GM19468 (cell line): Measurements from ENCODE around the gene CCL16.
"Not testable (repeated sequence)": the region's sequence is repeated elsewhere in the genome, so short reads cannot be mapped to it uniquely, and the experiment has no call there.

Source experiments
- ATAC-seq: cut with Tn5 transposase; IDR thresholded peaks from one replicate; pipeline ENCODE4 v1.9.1; 2021; ENCODE audit warnings: mild to moderate bottlenecking, moderate library complexity, moderate number of reproducible peaks; ENCODE audit not compliant: unreplicated experiment; ENCODE audit errors: extremely low read depth

The CCL16 gene, protein sequence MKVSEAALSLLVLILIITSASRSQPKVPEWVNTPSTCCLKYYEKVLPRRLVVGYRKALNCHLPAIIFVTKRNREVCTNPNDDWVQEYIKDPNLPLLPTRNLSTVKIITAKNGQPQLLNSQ

DNA sequence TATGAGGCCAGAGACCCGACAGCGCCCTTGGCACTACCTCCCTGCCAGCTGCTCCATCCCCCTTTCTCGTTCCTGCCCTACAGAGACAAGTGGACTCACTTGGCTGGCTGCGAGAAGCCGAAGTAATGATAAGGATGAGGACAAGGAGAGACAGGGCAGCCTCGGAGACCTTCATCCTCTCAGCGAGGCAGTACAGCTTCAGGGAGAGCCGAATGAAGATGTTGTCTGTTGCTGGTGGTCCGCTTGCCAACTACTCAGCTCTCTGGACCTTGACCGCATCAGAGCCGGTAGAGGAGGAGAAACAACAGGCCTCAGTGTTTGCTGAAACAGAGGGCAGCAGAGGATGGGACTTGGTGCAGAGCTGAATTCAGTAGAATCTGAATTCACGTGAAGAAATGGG, at the start of gene CCL16:
CCL16 (minus strand) TSS at position 252 of the 400 bp plus-strand sequence; CDS start at position 175, 77 bp downstream.
- ATAC-seq: no peak

DNA sequence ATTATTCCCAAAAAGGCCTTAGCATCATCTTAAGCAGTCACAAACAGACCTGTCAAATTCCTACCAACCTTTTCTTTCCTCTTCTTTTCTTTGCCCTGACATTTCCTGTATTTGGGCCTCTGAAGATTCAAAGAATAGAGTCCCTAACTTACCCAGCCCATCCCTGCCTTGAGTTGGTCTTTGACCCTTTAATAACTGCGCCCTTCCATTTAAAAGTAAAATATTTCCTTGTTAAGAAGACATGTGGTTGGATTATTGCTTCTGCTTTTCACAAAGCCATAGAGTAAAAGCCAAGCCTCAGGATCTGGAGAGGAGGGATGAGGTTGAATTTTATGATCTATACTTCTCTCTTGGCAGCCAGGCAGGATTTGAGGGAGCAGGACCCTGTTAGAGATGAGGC, 49.7 kb upstream of the CCL16 start:
- ATAC-seq: no peak

DNA sequence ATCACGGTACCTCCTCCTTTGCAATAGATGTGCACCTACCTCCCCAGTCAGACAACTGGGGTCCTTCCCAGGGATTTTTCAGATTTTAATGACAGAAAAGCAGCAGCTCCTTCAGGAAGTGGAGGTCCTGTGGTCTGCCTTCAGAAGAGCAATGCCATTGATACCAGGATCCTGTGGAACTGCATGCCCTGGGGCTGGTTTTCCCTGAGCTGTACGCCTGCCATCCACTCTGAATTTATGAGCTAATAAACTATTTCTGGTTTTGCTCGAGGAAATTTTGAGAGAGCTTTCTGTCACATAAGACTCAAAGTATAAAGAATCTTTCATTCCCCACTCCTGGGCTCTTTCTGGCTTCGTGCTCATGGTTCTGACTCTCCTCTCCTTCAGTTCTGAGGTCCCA, 46.5 kb upstream of the CCL16 start:
- ATAC-seq: no peak

DNA sequence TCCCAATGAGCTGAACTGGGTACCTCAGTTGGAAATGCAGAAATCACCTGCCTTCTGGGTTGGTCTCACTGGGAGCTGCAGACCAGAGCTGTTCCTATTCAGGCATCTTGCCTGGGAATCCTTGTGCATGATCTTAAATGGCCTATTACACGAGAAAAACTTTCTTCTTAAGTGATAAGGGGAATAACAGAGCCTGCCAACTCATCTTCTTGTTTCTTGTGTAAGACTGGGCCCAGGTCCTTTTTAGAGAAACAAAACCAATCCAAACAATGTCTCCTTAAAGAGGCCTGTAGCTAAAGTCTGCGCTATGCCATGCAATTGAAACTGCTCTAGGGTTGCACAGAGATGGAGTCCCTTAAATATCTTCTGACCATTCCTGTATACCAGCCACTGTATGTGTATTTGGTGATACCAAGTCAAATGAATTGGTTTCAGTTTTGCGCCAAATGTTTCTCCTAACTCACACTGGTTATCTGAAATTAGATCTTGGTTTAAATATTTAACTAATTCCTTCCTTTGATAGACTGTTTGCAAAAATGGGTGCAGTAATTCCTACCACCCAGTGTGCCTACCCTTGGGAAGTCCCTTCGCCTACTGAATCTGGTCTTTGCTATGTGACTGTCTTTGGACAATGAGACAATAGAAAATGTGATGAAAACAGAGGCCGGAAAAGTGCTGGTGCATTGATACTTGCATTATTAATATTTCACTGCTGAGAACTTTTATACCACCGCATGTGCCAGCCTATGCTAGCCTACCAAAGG, 43.0 kb upstream of the CCL16 start:
- no peak for ATAC-seq

DNA sequence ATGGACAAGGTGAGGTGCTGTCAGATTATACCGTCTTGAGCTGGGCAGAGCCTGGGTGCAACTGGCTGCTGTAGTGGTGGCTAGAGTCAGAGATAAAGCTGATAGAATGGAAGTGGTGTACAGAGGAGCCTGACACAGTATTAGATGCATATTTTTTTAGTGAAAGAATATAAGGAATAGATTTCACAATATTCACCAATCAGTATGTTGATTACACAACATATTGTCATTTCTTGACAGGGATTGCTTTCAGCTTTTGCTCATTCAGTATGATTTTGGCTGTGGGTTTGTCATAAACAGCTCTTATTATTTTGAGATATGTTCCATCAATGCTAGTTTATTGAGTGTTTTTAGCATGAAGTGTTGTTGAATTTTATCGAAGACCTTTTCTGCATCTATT, 38.1 kb upstream of the CCL16 start:
- ATAC-seq: no peak

DNA sequence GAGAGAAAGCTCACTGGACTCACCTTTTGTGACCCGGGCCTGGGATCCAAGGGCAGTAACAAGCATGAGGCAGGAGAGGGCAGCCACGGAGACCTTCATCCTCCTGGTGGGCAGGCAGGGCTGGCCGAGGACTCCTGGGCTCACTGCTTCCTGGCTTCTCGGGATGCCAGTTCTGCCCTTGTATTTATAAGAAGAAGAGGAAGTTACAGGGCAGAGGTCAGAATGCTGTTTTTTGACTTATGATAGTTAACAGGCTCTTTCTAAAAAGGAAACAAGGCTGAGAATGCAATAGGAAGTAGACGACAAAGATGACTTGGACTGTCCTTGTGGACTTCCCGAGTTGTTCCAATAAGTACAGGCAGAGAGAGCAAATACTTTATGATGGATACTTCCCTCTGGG, 36.5 kb upstream of the CCL16 start, which contains the start of gene CCL23:
CCL23 (minus strand) TSS at position 174 of the 400 bp plus-strand sequence; CDS start at position 99, 75 bp downstream.
- ATAC-seq: no peak

DNA sequence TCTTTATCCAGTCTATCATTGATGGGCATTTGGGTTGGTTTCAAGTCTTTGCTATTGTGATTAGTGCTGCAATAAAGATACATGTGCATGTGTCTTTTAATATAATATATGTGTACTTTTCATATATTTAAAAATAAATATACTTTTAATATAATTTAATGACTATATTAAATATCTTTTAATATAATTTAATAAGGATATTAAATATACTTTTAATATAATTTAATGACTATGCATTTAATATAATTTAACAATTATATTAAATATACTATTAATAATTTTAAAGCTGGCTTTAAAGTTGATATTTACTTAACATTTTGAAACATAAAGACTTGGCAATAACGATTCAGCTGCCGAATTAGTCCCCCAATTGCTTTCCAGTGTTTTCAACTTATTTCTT, 35.3 kb upstream of the CCL16 start:
- ATAC-seq: no peak

DNA sequence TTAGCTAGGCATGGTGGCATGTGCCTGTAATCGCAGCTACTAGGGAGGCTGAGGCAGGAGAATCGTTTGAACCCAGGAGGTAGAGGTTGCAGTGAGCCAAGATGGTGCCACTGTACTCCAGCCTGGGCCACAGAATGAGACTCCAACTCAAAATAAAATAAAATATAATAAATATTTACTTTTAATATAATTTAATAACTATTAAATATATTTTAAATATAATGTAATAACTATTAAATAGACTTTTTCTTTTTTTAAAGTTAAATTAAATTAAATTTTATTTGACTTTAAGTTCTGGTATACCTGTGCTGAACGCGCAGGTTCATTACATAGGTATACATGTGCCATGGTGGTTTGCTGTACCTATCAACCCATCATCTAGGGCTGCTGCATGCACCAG, 34.6 kb upstream of the CCL16 start:
- not testable (repeated sequence) for ATAC-seq

DNA sequence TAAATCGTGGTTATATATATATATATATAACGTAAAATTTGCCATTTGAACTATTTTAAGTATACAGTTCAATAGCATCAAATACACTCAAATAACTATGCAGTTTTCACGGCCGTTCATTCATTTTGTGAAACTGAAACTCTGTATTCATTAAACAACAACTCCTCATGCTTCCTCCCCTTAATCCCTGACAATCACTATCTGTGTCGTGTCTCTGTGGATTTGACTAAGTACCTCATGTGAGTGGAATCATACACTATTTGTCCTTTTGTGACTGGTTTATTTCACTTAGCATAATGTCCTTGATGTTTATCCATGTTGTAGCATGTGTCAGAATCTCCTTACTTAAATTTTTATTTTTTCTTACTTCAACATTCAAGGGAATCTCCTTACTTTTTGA, 33.6 kb upstream of the CCL16 start:
- no peak for ATAC-seq

DNA sequence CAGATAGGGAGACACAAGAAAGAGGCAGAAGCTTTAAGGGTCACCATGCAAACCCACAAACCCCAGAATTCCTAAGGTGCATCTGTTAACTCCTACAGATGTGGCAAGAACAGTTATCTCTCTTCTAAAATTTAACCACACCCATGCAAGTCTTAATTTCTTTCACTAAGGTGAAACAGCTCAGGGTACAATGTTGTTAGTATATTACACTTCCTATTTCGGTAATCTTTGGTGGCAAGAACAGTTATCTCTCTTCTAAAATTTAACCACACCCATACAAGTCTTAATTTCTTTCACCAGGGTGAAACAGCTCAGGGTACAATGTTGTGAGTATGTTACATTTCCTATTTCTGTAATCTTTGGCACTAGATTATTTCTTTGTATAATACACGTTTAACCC, 29.9 kb upstream of the CCL16 start:
- ATAC-seq: no peak

DNA sequence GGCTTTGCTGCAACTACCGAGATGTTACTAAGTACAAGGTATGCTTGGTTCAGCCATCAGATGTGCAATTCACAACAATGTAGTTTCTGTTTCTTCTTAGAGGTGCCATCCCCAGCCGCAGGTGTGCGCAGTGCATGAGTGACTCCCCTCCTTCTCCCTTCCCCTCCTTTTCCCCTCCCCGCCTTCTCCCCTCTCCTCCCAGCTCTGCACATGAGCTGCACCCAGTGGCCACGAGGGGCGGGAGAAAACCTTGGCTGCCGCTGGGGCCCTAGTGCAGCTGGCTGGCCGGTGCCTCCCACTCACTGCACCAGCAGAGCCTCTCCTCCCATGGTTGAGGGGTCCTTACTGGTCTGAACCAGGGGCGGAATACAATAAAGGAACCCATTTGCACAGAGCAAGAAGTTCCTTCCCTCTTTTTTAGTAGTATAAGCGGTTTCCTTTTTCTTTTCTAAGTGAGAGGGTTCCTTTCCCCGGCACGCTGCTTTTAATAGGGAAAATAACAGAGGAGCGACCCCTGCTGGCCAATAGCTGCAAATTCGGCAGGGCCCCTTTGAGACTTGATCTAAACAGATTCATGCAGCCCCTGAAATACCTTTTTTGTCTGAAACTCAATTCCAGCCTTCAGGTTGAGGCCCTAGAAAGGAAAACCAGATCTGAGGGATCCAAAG, 27.8 kb upstream of the CCL16 start:
- ATAC-seq: no peak

DNA sequence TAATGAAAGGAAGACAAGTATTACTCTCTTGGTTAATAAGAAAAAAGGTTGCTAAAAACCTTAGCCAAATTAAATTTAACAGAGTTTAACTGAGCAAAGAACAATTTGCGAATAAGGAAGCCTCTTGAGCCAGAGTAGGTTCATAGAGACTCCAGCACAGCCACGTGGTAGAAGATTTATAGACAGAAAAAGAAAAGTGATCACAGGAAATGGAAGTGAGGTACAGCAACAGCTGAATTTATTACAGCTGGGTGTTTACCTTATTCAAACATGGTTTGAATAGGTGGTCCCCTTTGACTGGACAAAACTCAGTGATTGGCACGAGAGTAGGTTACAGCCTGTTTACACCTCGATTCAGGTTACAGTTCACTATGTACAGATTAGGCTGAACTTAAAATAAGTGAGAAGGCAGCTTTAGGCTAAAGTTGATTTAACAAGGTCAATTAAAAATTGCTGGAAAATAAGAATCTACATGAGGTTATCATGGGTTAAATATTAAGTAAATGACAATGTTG, 23.4 kb upstream of the CCL16 start:
- ATAC-seq: no peak

DNA sequence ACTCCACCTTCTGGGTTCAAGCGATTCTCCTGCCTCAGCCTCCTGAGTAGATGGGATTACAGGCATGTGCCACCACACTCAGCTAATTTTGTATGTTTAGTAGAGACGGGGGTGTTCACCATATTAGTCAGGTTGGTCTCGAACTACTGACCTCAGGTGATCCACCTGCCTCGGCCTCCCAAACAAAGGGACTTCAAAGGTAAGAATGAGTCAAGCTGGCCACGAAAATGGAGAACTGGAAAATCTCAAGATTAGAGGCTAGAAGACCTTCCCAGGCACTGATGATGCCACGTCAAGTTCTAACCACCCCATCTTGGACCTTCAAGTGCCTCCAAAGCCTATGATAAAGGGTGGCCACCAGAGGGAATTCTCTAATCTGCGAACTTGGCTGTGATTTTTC, 21.3 kb upstream of the CCL16 start:
- ATAC-seq: no peak

DNA sequence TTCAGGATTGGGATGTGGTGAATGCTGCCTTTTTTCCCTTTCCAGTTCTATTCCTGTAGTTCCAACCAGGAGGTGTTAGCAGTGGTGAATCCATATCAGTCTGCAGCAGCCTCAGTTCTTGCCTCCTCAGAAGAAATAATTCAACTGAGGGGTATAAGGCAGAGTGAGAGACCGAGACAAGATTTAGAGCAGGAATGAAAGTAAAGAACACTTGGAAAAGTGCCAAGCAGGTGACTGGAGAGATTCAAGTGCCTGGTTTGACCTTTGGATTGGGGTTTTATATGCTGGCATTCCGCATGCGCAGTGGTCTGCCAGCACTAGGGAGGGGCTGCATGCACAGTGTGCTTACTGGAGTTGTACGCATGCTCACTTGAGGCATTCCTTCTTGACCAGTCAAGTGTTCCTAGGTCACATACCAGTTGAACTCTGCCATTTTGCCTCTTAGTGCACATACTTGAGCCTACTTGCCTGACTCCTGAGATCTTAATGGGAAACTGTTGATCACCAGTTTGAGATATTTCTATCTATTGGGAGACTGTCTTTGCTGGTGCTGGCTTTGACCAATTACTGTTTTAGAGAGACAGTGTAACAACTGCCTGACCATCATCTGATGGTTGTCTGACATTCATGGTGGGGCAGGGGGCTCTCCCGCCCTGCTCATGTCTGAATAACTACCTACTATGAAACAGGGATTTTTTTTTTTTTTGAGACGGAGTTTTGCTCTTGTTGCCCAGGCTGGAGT, 20.7 kb upstream of the CCL16 start:
- no peak for ATAC-seq

DNA sequence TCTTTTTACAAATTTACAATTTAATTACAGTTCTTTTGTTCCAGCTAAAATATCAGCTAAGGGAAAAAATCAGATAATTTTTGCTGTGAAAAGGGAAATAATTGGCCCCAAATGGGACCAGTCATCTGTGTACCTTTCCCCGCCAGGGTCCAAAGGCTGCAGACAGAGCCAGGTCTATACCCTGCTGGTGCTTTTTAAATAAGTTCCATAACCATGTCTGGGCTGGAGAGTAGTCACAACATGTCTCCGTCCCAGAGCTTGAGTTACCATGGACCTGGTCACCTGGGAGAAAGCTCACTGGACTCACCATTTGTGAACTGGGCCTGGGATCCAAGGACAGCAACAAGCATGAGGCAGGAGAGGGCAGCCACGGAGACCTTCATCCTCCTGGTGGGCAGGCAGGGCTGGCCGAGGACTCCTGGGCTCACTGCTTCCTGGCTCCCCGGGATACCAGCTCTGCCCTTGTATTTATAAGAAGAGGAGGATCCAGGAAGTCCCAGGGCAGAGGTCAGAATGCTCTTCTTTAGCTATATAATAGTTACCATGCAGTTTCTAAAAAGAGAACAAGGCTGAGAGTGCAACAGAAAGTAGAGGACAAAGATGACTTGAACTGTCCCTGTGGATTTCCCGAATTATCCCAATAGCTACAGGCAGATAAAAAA, 19.9 kb upstream of the CCL16 start, which contains the start of gene CCL15:
CCL15 (minus strand) TSS at position 444 of the 662 bp plus-strand sequence; CDS start at position 383, 61 bp downstream.
- ATAC-seq: no peak

DNA sequence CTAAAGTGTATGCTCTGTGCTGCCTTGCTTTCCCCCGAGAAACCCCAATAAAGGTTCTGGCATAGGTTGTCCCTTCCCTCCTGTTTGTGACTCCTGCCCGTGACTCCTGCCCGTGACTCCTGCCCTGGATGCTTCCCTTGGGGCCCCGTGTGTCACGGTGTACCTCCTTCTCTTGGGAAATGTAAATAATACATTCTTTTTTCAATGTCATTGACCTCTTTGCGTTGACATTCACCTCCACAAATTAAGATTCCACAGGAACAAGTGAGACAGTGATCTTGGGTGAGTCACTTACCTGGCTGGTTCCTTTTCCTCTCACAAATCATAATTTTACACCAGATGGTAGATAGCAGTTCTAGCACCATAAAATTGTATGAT, 19.4 kb upstream of the CCL16 start:
- ATAC-seq: no peak

DNA sequence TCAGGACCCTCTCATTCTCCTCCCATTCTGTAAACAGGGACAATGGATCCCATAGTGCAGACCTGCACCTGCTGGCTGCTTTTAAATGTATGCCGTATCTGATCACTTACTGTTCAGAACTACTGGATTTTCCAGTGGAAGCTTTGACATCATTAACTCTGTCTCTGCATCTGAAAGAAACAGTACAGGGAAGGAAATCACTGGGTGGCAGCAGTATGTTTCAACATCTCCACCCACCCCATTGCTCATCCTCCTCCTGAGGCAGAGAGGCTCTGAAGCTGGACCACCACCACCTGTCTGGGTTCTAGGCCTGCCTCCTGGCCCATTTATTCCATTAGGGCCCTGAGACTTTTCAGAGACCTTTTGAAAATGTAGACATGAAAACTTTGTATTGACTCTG, 17.5 kb upstream of the CCL16 start:
- ATAC-seq: no peak

DNA sequence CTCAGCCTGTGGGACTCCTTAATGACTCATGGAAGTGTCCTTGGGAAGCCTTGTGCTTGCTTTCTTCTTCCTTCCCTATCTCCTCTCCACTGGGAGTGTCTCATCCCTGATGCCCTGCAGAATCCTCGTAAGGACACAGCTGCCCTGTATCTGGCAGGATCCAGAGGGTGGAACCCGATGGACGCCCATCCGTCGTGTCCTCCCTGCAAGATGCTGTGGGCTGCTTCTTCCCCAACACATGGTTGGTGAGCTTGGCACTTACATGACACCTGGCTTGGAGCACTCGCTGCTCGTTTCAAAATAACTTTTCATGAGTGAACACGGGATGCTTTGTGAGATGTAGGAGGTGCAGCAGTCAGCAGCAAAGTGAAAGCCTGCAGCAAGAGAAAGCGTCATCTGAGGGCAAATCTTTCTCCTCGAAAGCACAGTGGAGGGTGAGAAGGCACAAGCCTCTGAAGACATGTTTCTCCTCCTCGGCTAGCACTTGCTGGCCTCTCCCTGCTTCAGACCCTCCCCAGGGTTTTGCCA, 16.8 kb upstream of the CCL16 start:
- ATAC-seq: no peak

DNA sequence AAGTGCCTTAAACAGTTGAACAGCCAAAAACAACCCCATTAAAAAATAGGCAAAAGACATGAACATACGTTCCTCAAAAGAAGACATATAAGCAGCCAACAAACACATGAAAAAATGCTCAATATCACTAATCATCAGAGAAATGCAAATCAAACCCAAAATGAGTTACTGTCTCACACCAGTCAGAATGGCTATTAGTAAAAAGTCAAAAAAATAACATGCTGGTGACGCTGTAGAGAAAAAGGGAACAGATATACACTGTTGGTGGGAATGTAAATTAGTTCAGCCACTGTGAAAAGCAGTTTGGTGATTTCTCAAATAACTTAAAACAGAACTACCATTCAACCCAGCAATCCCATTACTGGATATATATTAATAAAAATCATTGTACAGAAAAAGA, 14.0 kb upstream of the CCL16 start:
- not testable (repeated sequence) for ATAC-seq

DNA sequence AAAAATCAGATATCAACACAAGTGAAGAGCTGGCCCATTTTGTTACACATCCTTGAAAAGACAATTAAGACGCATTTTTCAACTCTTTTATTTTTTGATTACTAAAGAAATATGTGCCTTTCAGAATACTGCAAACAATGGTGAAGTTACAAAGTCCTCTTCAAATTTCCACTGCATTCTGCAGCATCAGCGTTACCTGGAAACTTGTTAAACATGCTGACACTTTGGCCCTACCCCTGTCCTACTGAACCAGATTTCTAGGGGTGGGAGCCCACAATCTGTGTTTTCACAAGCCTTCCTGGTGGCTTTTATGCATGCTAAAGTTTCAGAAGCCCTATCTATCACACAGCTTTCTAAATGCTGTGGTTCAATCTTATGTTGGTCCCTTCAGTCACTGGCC, 9.8 kb upstream of the CCL16 start:
- ATAC-seq: no peak
